DMS53 (cell line): ENCODE results near the gene ZSWIM1.
"Not testable (repeated sequence)": the region's sequence is repeated elsewhere in the genome, so short reads cannot be mapped to it uniquely, and the experiment has no call there.

Source experiments
- DNase-seq: peaks from one replicate; lab custom pipeline; 2025; lab: John Stamatoyannopoulos, UW

ZSWIM1 gene

GRCh38 chr20:45857114-45857881 lies 23.7 kb upstream of the ZSWIM1 start, which contains the start of the genes ACOT8 and ZSWIM3:
Gene ACOT8, minus strand, starts transcription at chr20:45857392. Its CDS starts 77 bp downstream, at chr20:45857315.
Gene ZSWIM3, plus strand, starts transcription at chr20:45857614. Its CDS starts 212 bp downstream, at chr20:45857826.
- DNase-seq: peak; percentile 100

GRCh38 chr20:45857882-45858216 lies 23.2 kb upstream of the ZSWIM1 start:
- peak; percentile 81 for DNase-seq

GRCh38 chr20:45859916-45860315 lies 21.1 kb upstream of the ZSWIM1 start:
- no peak for DNase-seq

GRCh38 chr20:45860560-45861220 lies 20.3 kb upstream of the ZSWIM1 start:
- peak; percentile 50 for DNase-seq

GRCh38 chr20:45861221-45862075 lies 19.6 kb upstream of the ZSWIM1 start:
- peak; percentile 85 for DNase-seq

GRCh38 chr20:45863543-45864470 lies 17.2 kb upstream of the ZSWIM1 start:
- DNase-seq: peak; percentile 38

GRCh38 chr20:45866454-45866853 lies 14.6 kb upstream of the ZSWIM1 start:
- no peak for DNase-seq

GRCh38 chr20:45867136-45867818 lies 13.8 kb upstream of the ZSWIM1 start:
- DNase-seq: no peak

GRCh38 chr20:45867819-45868176 lies 13.2 kb upstream of the ZSWIM1 start:
- no peak for DNase-seq

GRCh38 chr20:45872626-45873025 lies 8.4 kb upstream of the ZSWIM1 start:
- DNase-seq: peak; percentile 49

GRCh38 chr20:45873409-45874103 lies 7.5 kb upstream of the ZSWIM1 start:
- DNase-seq: no peak

- DNase-seq: not testable (repeated sequence)
Measured at GRCh38 chr20:45874104-45874481, 6.9 kb upstream of the ZSWIM1 start.

GRCh38 chr20:45874576-45874975 lies 6.5 kb upstream of the ZSWIM1 start:
- DNase-seq: no peak

GRCh38 chr20:45878076-45878761 lies 2.8 kb upstream of the ZSWIM1 start:
- DNase-seq: no peak

GRCh38 chr20:45882469-45883099 lies 1.6 kb downstream of the ZSWIM1 start:
- DNase-seq: no peak

- peak; percentile 81 for DNase-seq
Measured at GRCh38 chr20:45883100-45883469, 2.1 kb downstream of the ZSWIM1 start.

GRCh38 chr20:45886590-45887345 lies 5.7 kb downstream of the ZSWIM1 start:
- no peak for DNase-seq

- DNase-seq: no peak
Measured at GRCh38 chr20:45887346-45887715, 6.3 kb downstream of the ZSWIM1 start, which contains the start of gene SPATA25. Gene SPATA25, minus strand, starts transcription at chr20:45887622. Its CDS starts 32 bp downstream, at chr20:45887590.
